HepG2 (cell line): Measurements from ENCODE around the gene IFT172. TPM values are rescaled to one million over a fixed set of nuclear protein-coding genes. Genes with fewer than 3 reads are reported as not detected.

ENCODE experiments used
- CENPX ChIP-seq: sonication (generic); formaldehyde crosslinking; IDR thresholded peaks from 2 replicates; pipeline ENCODE4 v1.9.0; 2021; ENCODE audit warnings: mild to moderate bottlenecking, missing genetic modification reagents, moderate library complexity
- ELF3 ChIP-seq: IDR thresholded peaks from 2 replicates; pipeline ENCODE4 v1.6.1; 2016; ENCODE audit warnings: missing genetic modification reagents, missing compliant biosample characterization
- GPN1 ChIP-seq: sonication (generic); formaldehyde crosslinking; IDR thresholded peaks from 2 replicates; pipeline ENCODE4 v1.5.1; 2020; ENCODE audit warnings: missing genetic modification reagents, borderline replicate concordance
- KAT7 ChIP-seq: IDR thresholded peaks from 2 replicates; pipeline ENCODE4 v1.6.1; 2018; ENCODE audit warnings: borderline replicate concordance, missing compliant biosample characterization
- KDM5A ChIP-seq: fragments of 200-600 bp; sonication (generic); IDR thresholded peaks from 2 replicates; pipeline ENCODE4 v1.7.0; 2018; ENCODE audit warnings: antibody characterized with exemption, mild to moderate bottlenecking, low read length, borderline replicate concordance
- NAIF1 ChIP-seq: sonication (generic); formaldehyde crosslinking; IDR thresholded peaks from 2 replicates; pipeline ENCODE4 v1.5.0; 2020; ENCODE audit warnings: mild to moderate bottlenecking, missing genetic modification reagents, borderline replicate concordance
- NFE2 ChIP-seq: sonication (generic); formaldehyde crosslinking; IDR thresholded peaks from 2 replicates; pipeline ENCODE4 v1.4.0; 2020; ENCODE audit warnings: missing genetic modification reagents
- SP1 ChIP-seq, 2 experiments: fragments of 450-650 bp in 1 of 2; sonication (generic) in 1 of 2; formaldehyde crosslinking in 1 of 2; IDR thresholded peaks; 2 replicates each; pipeline versions ENCODE4 v1.4.0 to v1.6.1; 2016 to 2020; ENCODE audit warnings: missing genetic modification reagents in 1 of 2
- STAT5B ChIP-seq: sonication (generic); formaldehyde crosslinking; IDR thresholded peaks from 2 replicates; pipeline ENCODE4 v1.4.0; 2020; ENCODE audit warnings: missing genetic modification reagents
- ZBTB3 ChIP-seq: sonication (generic); formaldehyde crosslinking; IDR thresholded peaks from 2 replicates; pipeline ENCODE4 v1.4.0; 2020; ENCODE audit warnings: low read depth, mild to moderate bottlenecking, moderate library complexity, missing genetic modification reagents, borderline replicate concordance
- ZMAT3 ChIP-seq: sonication (generic); formaldehyde crosslinking; conservative IDR thresholded peaks from 2 replicates; pipeline ENCODE4 v1.7.0; 2021; ENCODE audit warnings: missing genetic modification reagents
- ZNF124 ChIP-seq: sonication (generic); formaldehyde crosslinking; IDR thresholded peaks from 2 replicates; pipeline ENCODE4 v1.4.0; 2020; ENCODE audit warnings: missing genetic modification reagents
- ZNF207 ChIP-seq: fragments of 450-650 bp; IDR thresholded peaks from 2 replicates; pipeline ENCODE4 v1.6.1; 2016; ENCODE audit warnings: antibody characterized with exemption, borderline replicate concordance
- ZNF260 ChIP-seq: sonication (generic); formaldehyde crosslinking; IDR thresholded peaks from 2 replicates; pipeline ENCODE4 v1.4.0; 2020; ENCODE audit warnings: missing genetic modification reagents, low read depth, mild to moderate bottlenecking, borderline replicate concordance
- ZNF431 ChIP-seq: sonication (generic); formaldehyde crosslinking; IDR thresholded peaks from 2 replicates; pipeline ENCODE4 v1.9.0; 2022; ENCODE audit warnings: missing genetic modification reagents, low read depth, mild to moderate bottlenecking, borderline replicate concordance
- ZNF441 ChIP-seq: sonication (generic); formaldehyde crosslinking; IDR thresholded peaks from 2 replicates; pipeline ENCODE4 v1.7.0; 2021; ENCODE audit warnings: missing genetic modification reagents, borderline replicate concordance
- ZNF501 ChIP-seq: sonication (generic); formaldehyde crosslinking; IDR thresholded peaks from 2 replicates; pipeline ENCODE4 v1.5.1; 2020; ENCODE audit warnings: mild to moderate bottlenecking, moderate library complexity, missing genetic modification reagents
- ZNF556 ChIP-seq: sonication (generic); formaldehyde crosslinking; IDR thresholded peaks from 2 replicates; pipeline ENCODE4 v1.4.0; 2020; ENCODE audit warnings: mild to moderate bottlenecking, missing genetic modification reagents, borderline replicate concordance
- ZNF644 ChIP-seq: IDR thresholded peaks from 2 replicates; pipeline ENCODE4 v1.6.1; 2016; ENCODE audit warnings: low read depth
- polyA plus RNA-seq, 8 experiments: library from polyadenylated mRNA; depleted of rRNA in 3 of 8; stranded (reverse) in 7 of 8; unstranded in 1 of 8; fragments of >200 nt; fragmentation: Illumina TruSeq in 4 of 8; extraction: Trizol in 4 of 8; gene quantifications; 2 replicates each; pipeline versions ENCODE4 v1.2.1 to v1.2.3, GENCODE V29; 2011 to 2016; ENCODE audit warnings: low read depth in 4 of 8, missing spikeins in 1 of 8, mixed read lengths in 1 of 8; ENCODE audit not compliant: insufficient read depth in 1 of 8
- total RNA-seq, 5 experiments: library from RNA; depleted of rRNA; stranded (reverse); fragments of >200 nt; fragmentation: Illumina TruSeq; extraction: Trizol; gene quantifications; 2 replicates each; pipeline ENCODE4 v1.2.3, GENCODE V29; 2016; ENCODE audit warnings: low read depth in 1 of 5
- TF ChIP-seq, protein P1 (sequence below): sonication (generic); formaldehyde crosslinking; conservative IDR thresholded peaks from 2 replicates; pipeline ENCODE4 v1.4.0; 2020; ENCODE audit warnings: missing genetic modification reagents
- TF ChIP-seq, protein P2 (sequence below): sonication (generic); formaldehyde crosslinking; IDR thresholded peaks from 2 replicates; pipeline ENCODE4 v1.5.0; 2020; ENCODE audit warnings: mild to moderate bottlenecking, missing genetic modification reagents
- TF ChIP-seq, protein P3 (sequence below), 2 experiments: sonication (generic) in 1 of 2; formaldehyde crosslinking in 1 of 2; IDR thresholded peaks; 2 replicates each; pipeline versions ENCODE4 v1.5.1 to v1.6.1; 2011 to 2020; ENCODE audit warnings: borderline replicate concordance in 1 of 2, low read depth in 1 of 2, low read length in 1 of 2, mild to moderate bottlenecking in 1 of 2, missing genetic modification reagents in 1 of 2, moderate library complexity in 1 of 2
- TF ChIP-seq, protein P4 (sequence below): IDR thresholded peaks from 2 replicates; pipeline ENCODE4 v1.6.1; 2016; ENCODE audit warnings: low read depth

Gene IFT172
- total and polyA plus RNA-seq, 2 of the 13 experiments (the other 11 are each of a cell fraction or from before 2014, with no cell fraction given), result 21.6 to 35.7 TPM

DNA sequence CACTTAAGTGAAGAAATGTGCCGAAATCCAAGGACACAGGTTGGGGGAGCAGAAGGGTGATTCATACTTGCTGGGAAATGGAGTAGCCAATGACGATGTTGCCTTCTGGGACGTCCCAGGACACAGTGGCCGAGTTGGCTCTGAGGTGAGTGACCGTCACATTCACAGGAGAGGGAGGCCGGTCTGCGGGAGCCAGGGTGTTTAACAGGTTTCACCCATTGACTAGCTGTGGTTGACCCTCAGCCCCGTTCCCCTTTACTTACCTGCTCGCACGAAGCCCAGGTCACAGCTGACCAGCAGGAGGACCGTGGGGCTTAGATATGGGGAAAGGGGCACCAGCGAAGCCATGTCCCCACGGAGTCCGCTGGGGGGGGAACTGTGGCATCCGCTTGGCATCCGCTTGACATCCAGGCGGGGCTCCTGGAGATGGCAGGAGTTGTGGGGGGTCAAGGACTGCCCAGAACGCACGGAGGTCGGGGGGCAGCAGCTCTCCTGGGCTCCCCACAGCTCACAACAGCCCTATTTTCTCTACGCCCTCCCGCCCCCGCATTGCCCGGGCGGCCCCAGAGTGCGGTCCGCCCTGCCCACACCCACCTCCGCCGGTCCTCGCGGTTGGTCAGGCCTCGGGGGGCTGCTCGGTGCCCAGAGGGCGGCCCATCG lies 4.9 kb upstream of the IFT172 start (continued):
- TF ChIP-seq, protein P1, sequence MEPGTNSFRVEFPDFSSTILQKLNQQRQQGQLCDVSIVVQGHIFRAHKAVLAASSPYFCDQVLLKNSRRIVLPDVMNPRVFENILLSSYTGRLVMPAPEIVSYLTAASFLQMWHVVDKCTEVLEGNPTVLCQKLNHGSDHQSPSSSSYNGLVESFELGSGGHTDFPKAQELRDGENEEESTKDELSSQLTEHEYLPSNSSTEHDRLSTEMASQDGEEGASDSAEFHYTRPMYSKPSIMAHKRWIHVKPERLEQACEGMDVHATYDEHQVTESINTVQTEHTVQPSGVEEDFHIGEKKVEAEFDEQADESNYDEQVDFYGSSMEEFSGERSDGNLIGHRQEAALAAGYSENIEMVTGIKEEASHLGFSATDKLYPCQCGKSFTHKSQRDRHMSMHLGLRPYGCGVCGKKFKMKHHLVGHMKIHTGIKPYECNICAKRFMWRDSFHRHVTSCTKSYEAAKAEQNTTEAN (CRISPR knock-in tag), result no peak
- TF ChIP-seq ZNF260 (CRISPR knock-in tag) (no peak), ZNF207 (no peak), ZNF441 (CRISPR knock-in tag) (no peak), ZNF431 (no peak), ZNF124 (no peak), KDM5A (no peak), ZNF644 (CRISPR knock-in tag) (no peak), ZMAT3 (CRISPR knock-in tag) (no peak; the same call in 1 of the 2 replicates), ZNF556 (CRISPR knock-in tag) (no peak), STAT5B (CRISPR knock-in tag) (no peak), SP1 (IDR thresholded peaks at IDR 0.05) (no peak), SP1 (CRISPR knock-in tag; IDR thresholded peaks at IDR 0.05) (no peak), GPN1 (CRISPR knock-in tag) (no peak), ELF3 (no peak), ZBTB3 (CRISPR knock-in tag) (no peak), KAT7 (peak; percentile 44; the same call in 1 of the 2 replicates), NAIF1 (CRISPR knock-in tag) (no peak), NFE2 (CRISPR knock-in tag) (no peak), CENPX (no peak), ZNF501 (CRISPR knock-in tag) (0 out of 2 replicates have a peak, but pooled peaks have one; percentile 45)
- TF ChIP-seq, protein P2, sequence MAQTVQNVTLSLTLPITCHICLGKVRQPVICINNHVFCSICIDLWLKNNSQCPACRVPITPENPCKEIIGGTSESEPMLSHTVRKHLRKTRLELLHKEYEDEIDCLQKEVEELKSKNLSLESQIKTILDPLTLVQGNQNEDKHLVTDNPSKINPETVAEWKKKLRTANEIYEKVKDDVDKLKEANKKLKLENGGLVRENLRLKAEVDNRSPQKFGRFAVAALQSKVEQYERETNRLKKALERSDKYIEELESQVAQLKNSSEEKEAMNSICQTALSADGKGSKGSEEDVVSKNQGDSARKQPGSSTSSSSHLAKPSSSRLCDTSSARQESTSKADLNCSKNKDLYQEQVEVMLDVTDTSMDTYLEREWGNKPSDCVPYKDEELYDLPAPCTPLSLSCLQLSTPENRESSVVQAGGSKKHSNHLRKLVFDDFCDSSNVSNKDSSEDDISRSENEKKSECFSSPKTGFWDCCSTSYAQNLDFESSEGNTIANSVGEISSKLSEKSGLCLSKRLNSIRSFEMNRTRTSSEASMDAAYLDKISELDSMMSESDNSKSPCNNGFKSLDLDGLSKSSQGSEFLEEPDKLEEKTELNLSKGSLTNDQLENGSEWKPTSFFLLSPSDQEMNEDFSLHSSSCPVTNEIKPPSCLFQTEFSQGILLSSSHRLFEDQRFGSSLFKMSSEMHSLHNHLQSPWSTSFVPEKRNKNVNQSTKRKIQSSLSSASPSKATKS, result no peak
- TF ChIP-seq, protein P3, sequence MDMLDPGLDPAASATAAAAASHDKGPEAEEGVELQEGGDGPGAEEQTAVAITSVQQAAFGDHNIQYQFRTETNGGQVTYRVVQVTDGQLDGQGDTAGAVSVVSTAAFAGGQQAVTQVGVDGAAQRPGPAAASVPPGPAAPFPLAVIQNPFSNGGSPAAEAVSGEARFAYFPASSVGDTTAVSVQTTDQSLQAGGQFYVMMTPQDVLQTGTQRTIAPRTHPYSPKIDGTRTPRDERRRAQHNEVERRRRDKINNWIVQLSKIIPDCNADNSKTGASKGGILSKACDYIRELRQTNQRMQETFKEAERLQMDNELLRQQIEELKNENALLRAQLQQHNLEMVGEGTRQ (IDR thresholded peaks at IDR 0.05; ENCODE audit: low read depth, low read length), result no peak
- TF ChIP-seq, protein P3 (CRISPR knock-in tag; IDR thresholded peaks at IDR 0.05; ENCODE audit: borderline replicate concordance), result no peak
- TF ChIP-seq, protein P4, sequence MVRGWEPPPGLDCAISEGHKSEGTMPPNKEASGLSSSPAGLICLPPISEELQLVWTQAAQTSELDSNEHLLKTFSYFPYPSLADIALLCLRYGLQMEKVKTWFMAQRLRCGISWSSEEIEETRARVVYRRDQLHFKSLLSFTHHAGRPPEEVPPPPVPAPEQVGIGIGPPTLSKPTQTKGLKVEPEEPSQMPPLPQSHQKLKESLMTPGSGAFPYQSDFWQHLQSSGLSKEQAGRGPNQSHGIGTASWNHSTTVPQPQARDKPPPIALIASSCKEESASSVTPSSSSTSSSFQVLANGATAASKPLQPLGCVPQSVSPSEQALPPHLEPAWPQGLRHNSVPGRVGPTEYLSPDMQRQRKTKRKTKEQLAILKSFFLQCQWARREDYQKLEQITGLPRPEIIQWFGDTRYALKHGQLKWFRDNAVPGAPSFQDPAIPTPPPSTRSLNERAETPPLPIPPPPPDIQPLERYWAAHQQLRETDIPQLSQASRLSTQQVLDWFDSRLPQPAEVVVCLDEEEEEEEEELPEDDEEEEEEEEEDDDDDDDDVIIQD (CRISPR knock-in tag), result no peak
